ENCODE measurements around the gene FAM83G.

The FAM83G gene

DNA sequence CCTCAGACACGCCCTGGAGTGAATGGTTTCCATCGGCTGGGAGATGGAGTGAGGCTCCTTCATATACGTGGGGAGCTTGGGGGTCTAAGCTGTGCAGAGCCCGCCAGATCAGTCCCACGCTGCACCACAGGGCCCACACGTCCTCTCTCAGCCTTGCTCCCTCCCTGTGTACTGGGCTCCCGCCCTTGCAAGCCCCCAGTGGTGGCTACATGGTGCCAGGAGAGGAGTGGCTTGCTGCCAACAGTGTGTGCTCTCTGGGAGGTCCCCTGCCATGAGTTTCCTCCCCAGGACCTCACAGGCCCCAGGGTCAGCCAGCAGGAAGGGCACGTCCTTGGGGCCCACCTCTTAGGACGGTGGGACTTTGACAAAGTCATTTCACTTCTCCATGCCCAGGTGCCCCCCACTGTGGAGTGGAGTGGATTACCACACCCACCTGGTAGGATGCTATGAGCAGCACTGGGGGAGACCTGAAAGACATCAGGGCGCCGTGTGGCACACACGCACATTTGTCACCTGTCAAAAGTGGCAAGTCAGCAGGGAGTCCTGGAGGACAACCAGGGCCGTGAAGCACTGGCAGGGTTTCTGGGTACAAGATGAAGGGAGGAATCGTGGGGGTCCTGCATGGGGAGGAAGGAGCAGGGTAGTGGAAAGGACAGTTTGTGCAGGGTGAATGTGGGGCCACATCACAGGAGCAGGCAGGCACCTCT lies 38.9 kb downstream of the FAM83G start:
- DNase-seq (ENCODE audit: low read depth, low spot score) = no peak
- in situ Hi-C loops (cut with HindIII; ENCODE audit: low sequenced_read_pairs) = no loop called here
- TF ChIP-seq, protein P1, sequence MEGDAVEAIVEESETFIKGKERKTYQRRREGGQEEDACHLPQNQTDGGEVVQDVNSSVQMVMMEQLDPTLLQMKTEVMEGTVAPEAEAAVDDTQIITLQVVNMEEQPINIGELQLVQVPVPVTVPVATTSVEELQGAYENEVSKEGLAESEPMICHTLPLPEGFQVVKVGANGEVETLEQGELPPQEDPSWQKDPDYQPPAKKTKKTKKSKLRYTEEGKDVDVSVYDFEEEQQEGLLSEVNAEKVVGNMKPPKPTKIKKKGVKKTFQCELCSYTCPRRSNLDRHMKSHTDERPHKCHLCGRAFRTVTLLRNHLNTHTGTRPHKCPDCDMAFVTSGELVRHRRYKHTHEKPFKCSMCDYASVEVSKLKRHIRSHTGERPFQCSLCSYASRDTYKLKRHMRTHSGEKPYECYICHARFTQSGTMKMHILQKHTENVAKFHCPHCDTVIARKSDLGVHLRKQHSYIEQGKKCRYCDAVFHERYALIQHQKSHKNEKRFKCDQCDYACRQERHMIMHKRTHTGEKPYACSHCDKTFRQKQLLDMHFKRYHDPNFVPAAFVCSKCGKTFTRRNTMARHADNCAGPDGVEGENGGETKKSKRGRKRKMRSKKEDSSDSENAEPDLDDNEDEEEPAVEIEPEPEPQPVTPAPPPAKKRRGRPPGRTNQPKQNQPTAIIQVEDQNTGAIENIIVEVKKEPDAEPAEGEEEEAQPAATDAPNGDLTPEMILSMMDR (IDR thresholded peaks at IDR 0.05; ENCODE audit: low read depth, low read length) = no peak

DNA sequence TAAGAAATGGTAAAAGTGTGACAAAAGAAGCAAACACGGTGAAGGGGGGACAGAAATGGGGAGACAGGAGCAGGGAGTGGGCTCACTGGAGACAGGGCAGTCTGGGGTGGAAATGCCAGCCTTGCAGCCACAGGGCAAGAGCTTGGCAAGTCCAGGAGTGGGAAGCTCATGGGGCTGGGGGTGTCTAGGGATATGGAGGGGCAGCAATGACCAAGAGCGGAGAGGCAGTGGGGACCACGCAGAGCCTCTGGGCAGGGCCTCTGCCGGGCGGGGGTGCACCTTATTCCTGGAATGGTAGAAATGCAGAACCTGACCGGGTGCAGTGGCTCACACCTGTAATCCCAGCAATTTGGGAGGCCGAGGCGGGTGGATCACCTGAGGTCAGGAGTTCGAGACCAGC lies 40.0 kb downstream of the FAM83G start:
- TF ChIP-seq, protein P1 (IDR thresholded peaks at IDR 0.05; ENCODE audit: low read depth, low read length) = no peak
- H3K4me3 ChIP-seq (ENCODE audit: low read depth, low read length) = no peak overlapping the region
- no peak for DNase-seq (ENCODE audit: low read depth, low spot score)
- in situ Hi-C loops (cut with HindIII; ENCODE audit: low sequenced_read_pairs) = no loop called here

More for the DNA sequence above, 38.9 kb downstream of the FAM83G start:
- H3K4me3 ChIP-seq (ENCODE audit: low read depth, low read length) = no peak overlapping the region

DNA sequence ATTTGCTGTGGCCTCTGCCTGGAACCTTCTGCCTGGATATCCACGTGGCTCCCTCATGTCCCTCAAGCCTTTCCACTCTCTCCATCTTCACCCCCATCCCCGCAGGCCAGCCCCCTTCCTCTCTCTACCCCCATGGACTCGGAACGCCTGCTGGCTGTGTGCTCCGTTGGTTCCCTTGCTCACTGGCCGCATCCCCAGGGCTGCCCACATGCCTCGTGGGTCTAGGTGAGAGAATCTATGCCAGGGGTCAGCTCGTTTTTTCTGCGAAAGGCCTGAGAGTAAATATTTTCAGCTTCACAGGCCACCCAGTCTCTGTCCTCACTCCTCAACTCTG lies 40.6 kb downstream of the FAM83G start:
- H3K4me3 ChIP-seq (ENCODE audit: low read depth, low read length) = no peak overlapping the region
- in situ Hi-C loops (cut with HindIII; ENCODE audit: low sequenced_read_pairs) = no loop called here
- no peak for DNase-seq (ENCODE audit: low read depth, low spot score)
- TF ChIP-seq, protein P1 (IDR thresholded peaks at IDR 0.05; ENCODE audit: low read depth, low read length) = no peak

DNA sequence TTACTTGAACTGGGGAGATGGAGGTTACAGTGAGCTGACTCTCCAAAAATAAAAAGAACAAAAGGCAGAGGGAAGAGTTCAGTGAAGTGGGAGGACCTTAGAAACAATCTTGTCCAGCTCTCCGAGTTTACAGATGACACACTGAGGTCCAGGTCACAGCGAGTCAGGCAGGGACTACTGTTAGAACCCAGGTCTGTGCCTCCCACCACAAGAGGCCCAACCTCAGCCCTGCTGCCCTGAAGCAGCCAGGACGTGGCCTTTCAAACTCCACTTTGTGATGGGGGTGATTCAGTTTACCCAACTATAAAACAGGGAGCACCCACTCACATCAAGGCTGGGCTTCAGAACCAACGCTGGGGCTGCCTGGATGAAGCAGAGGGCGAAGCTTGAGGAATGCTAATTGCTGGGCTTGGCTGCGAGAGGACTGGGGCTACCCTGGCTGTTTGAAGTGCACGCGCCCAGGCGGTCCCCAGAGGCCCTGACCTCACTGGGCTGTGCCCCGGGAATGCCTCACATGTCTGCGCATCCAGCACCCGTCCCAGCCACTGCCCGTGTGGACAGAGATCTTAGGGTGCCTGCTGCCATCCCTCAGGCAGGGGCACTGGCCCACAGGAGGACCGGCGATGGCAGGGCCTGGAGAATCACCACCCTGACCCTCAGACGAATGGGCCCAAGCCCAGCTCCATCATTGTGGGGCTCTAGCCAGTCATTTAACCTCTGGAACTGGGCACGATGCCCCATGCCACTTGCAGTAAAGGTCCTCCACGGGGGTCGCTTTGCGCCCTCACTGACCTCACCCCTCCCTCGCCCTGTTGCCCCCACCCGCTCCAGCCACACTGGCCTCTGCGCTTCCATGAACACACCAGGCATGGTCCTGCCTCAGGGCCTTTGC lies 41.2 kb downstream of the FAM83G start:
- in situ Hi-C loops (cut with HindIII; ENCODE audit: low sequenced_read_pairs) = no loop called here
- no peak overlapping the region for H3K4me3 ChIP-seq (ENCODE audit: low read depth, low read length)
- TF ChIP-seq, protein P1 (IDR thresholded peaks at IDR 0.05; ENCODE audit: low read depth, low read length) = no peak
- no peak for DNase-seq (ENCODE audit: low read depth, low spot score)

DNA sequence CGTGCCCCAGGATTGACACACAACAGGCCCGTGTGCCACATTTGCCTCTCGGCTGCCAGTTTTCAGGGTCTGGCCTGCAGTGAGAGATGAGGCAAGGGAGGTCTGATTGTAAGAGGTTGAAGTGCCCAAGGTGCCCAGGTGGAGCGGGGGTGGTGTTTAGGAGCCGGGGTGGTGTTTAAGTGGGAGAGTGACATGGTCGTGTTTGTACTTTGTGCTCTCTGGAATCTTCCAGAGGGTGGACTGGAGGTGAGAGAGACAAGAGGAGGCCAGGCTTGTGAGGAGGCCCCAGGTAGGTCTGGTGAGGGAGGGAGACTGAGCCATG lies 42.1 kb downstream of the FAM83G start:
- TF ChIP-seq, protein P1 (IDR thresholded peaks at IDR 0.05; ENCODE audit: low read depth, low read length) = no peak
- in situ Hi-C loops (cut with HindIII; ENCODE audit: low sequenced_read_pairs) = no loop called here
- no peak for DNase-seq (ENCODE audit: low read depth, low spot score)
- no peak overlapping the region for H3K4me3 ChIP-seq (ENCODE audit: low read depth, low read length)

DNA sequence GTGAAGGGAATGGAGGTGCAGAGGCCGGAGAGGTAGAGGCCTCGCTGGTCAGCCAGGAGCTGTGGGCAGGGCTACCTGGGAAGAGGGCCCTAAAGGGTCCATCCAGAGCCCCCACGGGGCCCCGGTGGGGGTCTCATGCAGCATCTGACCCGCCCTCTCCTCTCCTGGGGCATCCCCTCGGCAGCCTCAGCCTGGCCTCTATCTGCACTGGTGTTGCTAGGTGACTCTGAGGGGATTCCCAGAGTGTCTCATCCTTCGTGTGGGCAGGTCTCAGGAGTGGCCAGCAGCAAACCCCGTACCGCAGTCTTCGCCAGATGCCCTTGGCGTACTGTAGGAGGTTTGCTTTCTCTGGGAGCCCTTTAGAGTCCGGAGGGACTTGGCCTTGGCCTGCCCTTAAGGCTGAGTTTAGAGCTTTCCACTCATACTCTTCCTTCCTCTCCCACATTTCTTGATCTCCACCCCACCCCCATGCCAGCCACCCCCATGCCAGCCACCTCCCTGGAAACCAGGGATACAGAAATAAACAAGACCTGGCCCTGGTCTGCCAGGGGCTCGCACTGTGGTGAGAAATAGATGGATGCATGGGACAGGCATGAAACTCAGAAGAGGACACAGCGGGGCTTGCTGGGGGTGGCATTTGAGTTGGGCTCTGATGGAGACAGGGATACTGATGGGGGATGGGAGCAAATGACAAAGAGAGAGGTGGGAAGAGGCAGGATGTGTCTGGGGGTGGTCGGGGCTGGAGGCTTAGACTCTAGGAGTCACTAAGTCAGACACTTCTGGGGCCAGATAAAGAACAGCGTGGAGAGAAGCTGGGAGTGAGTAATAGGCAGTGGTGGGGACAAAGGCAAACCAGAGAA lies 42.7 kb downstream of the FAM83G start:
- in situ Hi-C loops (cut with HindIII; ENCODE audit: low sequenced_read_pairs) = no loop called here
- no peak overlapping the region for H3K4me3 ChIP-seq (ENCODE audit: low read depth, low read length)
- no peak for DNase-seq (ENCODE audit: low read depth, low spot score)
- TF ChIP-seq, protein P1 (IDR thresholded peaks at IDR 0.05; ENCODE audit: low read depth, low read length) = no peak

All from astrocyte of the spinal cord (primary cell).